HepG2 (cell line): ENCODE results near the gene B4GALT5.
A peak's percentile ranks its signal among the peaks of the same experiment; 100 is the strongest.

Experiments used
- CBX1 ChIP-seq: IDR thresholded peaks from one replicate; pipeline ENCODE4 v1.6.1; 2016; ENCODE audit warnings: antibody characterized with exemption, low read depth
- CREB1 ChIP-seq, 2 experiments: fragments of 450-650 bp in 1 of 2; IDR thresholded peaks; 2 replicates each; pipeline ENCODE4 v1.6.1; 2016 to 2017; ENCODE audit warnings: control low read depth in 1 of 2, mild to moderate bottlenecking in 1 of 2, missing compliant biosample characterization in 1 of 2, missing genetic modification characterization in 1 of 2
- HMGXB4 ChIP-seq, 2 experiments: sonication (generic) in 1 of 2; formaldehyde crosslinking in 1 of 2; IDR thresholded peaks; 2 replicates each; pipeline versions ENCODE4 v1.4.0 to v1.6.1; 2018 to 2020; ENCODE audit warnings: missing genetic modification reagents in 2 of 2, borderline replicate concordance in 1 of 2, low read depth in 1 of 2, mild to moderate bottlenecking in 1 of 2, missing biosample characterization in 1 of 2
- KDM1A ChIP-seq: IDR thresholded peaks from 2 replicates; pipeline ENCODE4 v1.6.1; 2016; ENCODE audit warnings: missing compliant biosample characterization
- KDM5A ChIP-seq: fragments of 200-600 bp; sonication (generic); IDR thresholded peaks from 2 replicates; pipeline ENCODE4 v1.7.0; 2018; ENCODE audit warnings: antibody characterized with exemption, mild to moderate bottlenecking, low read length, borderline replicate concordance
- SIN3A ChIP-seq: IDR thresholded peaks from 2 replicates; pipeline ENCODE4 v1.6.1; 2011; ENCODE audit warnings: low read depth, mild to moderate bottlenecking, control low read depth, low read length, borderline replicate concordance
- SMC3 ChIP-seq: IDR thresholded peaks from 2 replicates; pipeline ENCODE4 v1.6.1; 2011; ENCODE audit warnings: low read length, improper control_type of control experiment
- ZBTB40 ChIP-seq, 2 experiments: fragments of 450-650 bp in 1 of 2; sonication (generic) in 1 of 2; formaldehyde crosslinking in 1 of 2; IDR thresholded peaks; 2 replicates each; pipeline versions ENCODE4 v1.6.1 to v1.8.0; 2016 to 2022; ENCODE audit warnings: antibody characterized with exemption in 1 of 2, mild to moderate bottlenecking in 1 of 2, missing genetic modification reagents in 1 of 2
- ZNF567 ChIP-seq: sonication (generic); formaldehyde crosslinking; IDR thresholded peaks from 2 replicates; pipeline ENCODE4 v1.8.1; 2023; ENCODE audit warnings: mild to moderate bottlenecking, missing genetic modification reagents, borderline replicate concordance
- TF ChIP-seq, protein P1 (sequence below): sonication (generic); formaldehyde crosslinking; IDR thresholded peaks from 2 replicates; pipeline ENCODE4 v1.4.0; 2020; ENCODE audit warnings: mild to moderate bottlenecking, missing genetic modification reagents, borderline replicate concordance
- TF ChIP-seq, protein P2 (sequence below), 2 experiments: sonication (generic) in 1 of 2; formaldehyde crosslinking in 1 of 2; IDR thresholded peaks; 2 replicates each; pipeline versions ENCODE4 v1.5.1 to v1.6.1; 2011 to 2020; ENCODE audit warnings: borderline replicate concordance in 1 of 2, low read depth in 1 of 2, low read length in 1 of 2, mild to moderate bottlenecking in 1 of 2, missing genetic modification reagents in 1 of 2, moderate library complexity in 1 of 2

GRCh38 chr20:49608752-49609670, 104.7 kb downstream of the B4GALT5 start:
- TF ChIP-seq ZNF567 = peak; percentile 98
- TF ChIP-seq CBX1 = peak; percentile 77
- TF ChIP-seq, protein P1, sequence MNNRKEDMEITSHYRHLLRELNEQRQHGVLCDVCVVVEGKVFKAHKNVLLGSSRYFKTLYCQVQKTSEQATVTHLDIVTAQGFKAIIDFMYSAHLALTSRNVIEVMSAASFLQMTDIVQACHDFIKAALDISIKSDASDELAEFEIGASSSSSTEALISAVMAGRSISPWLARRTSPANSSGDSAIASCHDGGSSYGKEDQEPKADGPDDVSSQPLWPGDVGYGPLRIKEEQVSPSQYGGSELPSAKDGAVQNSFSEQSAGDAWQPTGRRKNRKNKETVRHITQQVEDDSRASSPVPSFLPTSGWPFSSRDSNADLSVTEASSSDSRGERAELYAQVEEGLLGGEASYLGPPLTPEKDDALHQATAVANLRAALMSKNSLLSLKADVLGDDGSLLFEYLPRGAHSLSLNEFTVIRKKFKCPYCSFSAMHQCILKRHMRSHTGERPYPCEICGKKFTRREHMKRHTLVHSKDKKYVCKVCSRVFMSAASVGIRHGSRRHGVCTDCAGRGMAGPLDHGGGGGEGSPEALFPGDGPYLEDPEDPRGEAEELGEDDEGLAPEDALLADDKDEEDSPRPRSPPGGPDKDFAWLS (CRISPR knock-in tag) = no peak; the same call in 1 of the 2 replicates
- no peak for TF ChIP-seq ZBTB40 (IDR thresholded peaks at IDR 0.05)
- 0 out of 2 replicates have a peak, but pooled peaks have one; percentile 64 for TF ChIP-seq ZBTB40 (CRISPR knock-in tag; IDR thresholded peaks at IDR 0.05)
- no peak for TF ChIP-seq SIN3A
- TF ChIP-seq KDM5A = no peak
- 0 out of 2 replicates have a peak, but pooled peaks have one; percentile 14 for TF ChIP-seq CREB1 (IDR thresholded peaks at IDR 0.05)
- no peak for TF ChIP-seq CREB1 (CRISPR knock-in tag; IDR thresholded peaks at IDR 0.05)
- TF ChIP-seq, protein P2, sequence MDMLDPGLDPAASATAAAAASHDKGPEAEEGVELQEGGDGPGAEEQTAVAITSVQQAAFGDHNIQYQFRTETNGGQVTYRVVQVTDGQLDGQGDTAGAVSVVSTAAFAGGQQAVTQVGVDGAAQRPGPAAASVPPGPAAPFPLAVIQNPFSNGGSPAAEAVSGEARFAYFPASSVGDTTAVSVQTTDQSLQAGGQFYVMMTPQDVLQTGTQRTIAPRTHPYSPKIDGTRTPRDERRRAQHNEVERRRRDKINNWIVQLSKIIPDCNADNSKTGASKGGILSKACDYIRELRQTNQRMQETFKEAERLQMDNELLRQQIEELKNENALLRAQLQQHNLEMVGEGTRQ (IDR thresholded peaks at IDR 0.05; ENCODE audit: low read depth, low read length) = no peak
- TF ChIP-seq, protein P2 (CRISPR knock-in tag; IDR thresholded peaks at IDR 0.05; ENCODE audit: borderline replicate concordance) = no peak; the same call in 1 of the 2 replicates
- no peak for TF ChIP-seq KDM1A
- TF ChIP-seq HMGXB4 (CRISPR knock-in tag; IDR thresholded peaks at IDR 0.05; ENCODE audit: borderline replicate concordance in 1 of 2, low read depth in 1 of 2) = peak; percentile 88 to 98
- TF ChIP-seq SMC3 = peak; percentile 94
